ENCODE results near the gene POLDIP2.

POLDIP2 gene

GRCh38 chr17:28357061-28357900, at the start of gene POLDIP2:
TSS of gene POLDIP2 (minus strand) at chr17:28357527. CDS start at chr17:28357448, 79 bp downstream.
- POLR2A ChIA-PET (ENCODE audit: low non-redundant PET): interaction anchor here (0.7 to 2.1 kb wide), 4 partner anchors 10 to 105 kb away, joined by 3 to 16 read pairs (median 6); partner anchors contain the start of genes IFT20 and TNFAIP1
- DNase-seq (ENCODE audit: low spot score): peak; percentile 92

GRCh38 chr17:28406473-28406814, 49.1 kb upstream of the POLDIP2 start:
- no peak for TF ChIP-seq CTCF (conservative IDR thresholded peaks at IDR 0.05; ENCODE audit: low read depth)
- CTCF ChIA-PET: interaction anchor here (1.0 kb wide), 1 partner anchor 44 kb away, joined by 3 read pairs; no protein-coding TSS in a partner anchor
- POLR2A ChIA-PET (ENCODE audit: low non-redundant PET): no interaction called here
- no peak for DNase-seq (ENCODE audit: low spot score)
- H3K27ac ChIP-seq: peak overlapping the region; percentile 90

More at GRCh38 chr17:28357061-28357900, at the start of gene POLDIP2:
- peak within 1 kb of the TSS; percentile 77 for H3K27ac ChIP-seq
- TF ChIP-seq CTCF (conservative IDR thresholded peaks at IDR 0.05; ENCODE audit: low read depth): no peak
- CTCF ChIA-PET: interaction anchor here (0.5 to 0.6 kb wide), 4 partner anchors 106 to 500 kb away, joined by 3 to 4 read pairs (median 3); no protein-coding TSS in a partner anchor

- DNase-seq (ENCODE audit: low spot score): peak; percentile 39
- ChIA-PET POLR2A (ENCODE audit: low non-redundant PET) (no interaction called here), CTCF (interaction anchor here (1.2 to 1.7 kb wide), 2 partner anchors 10 to 512 kb away, joined by 4 to 6 read pairs; no protein-coding TSS in a partner anchor)
- H3K27ac ChIP-seq: peak within 1 kb of the TSS; percentile 90
- no peak for TF ChIP-seq CTCF (conservative IDR thresholded peaks at IDR 0.05; ENCODE audit: low read depth)
Observed at GRCh38 chr17:28405632-28406472, 48.5 kb upstream of the POLDIP2 start, which contains the start of gene SLC46A1. TSS of gene SLC46A1 (minus strand) at chr17:28406212. CDS start at chr17:28406114, 98 bp downstream.

GRCh38 chr17:28404812-28405570, 47.7 kb upstream of the POLDIP2 start:
- ChIA-PET CTCF (interaction anchor here (1.2 to 1.7 kb wide), 2 partner anchors 11 to 511 kb away, joined by 4 to 6 read pairs; no protein-coding TSS in a partner anchor), POLR2A (ENCODE audit: low non-redundant PET) (no interaction called here)
- TF ChIP-seq CTCF (conservative IDR thresholded peaks at IDR 0.05; ENCODE audit: low read depth): no peak
- H3K27ac ChIP-seq: peak overlapping the region; percentile 90
- no peak for DNase-seq (ENCODE audit: low spot score)

- peak overlapping the region; percentile 90 for H3K27ac ChIP-seq
- TF ChIP-seq CTCF (conservative IDR thresholded peaks at IDR 0.05; ENCODE audit: low read depth): no peak
- ChIA-PET CTCF (interaction anchor here (1.7 kb wide), 1 partner anchor 12 kb away, joined by 6 read pairs; no protein-coding TSS in a partner anchor), POLR2A (ENCODE audit: low non-redundant PET) (no interaction called here)
- DNase-seq (ENCODE audit: low spot score): no peak
Observed at GRCh38 chr17:28404461-28404811, 47.1 kb upstream of the POLDIP2 start.
